HEK293 (cell line): ENCODE measurements around the gene MARCHF9.
A peak's percentile ranks its signal among the peaks of the same experiment; 100 is the strongest.

ENCODE experiments used
- BCL11B ChIP-seq: fragments of 450-650 bp; formaldehyde crosslinking; IDR thresholded peaks from 2 replicates; pipeline ENCODE4 v1.5.1; 2016; ENCODE audit warnings: low read depth, missing biosample characterization, missing genetic modification characterization
- FEZF1 ChIP-seq: fragments of 450-650 bp; formaldehyde crosslinking; IDR thresholded peaks from 2 replicates; pipeline ENCODE4 v1.5.1; 2016; ENCODE audit warnings: missing biosample characterization, missing genetic modification characterization
- GLIS2 ChIP-seq: fragments of 450-650 bp; formaldehyde crosslinking; IDR thresholded peaks from 2 replicates; pipeline ENCODE4 v1.5.1; 2016; ENCODE audit warnings: missing biosample characterization, missing genetic modification characterization
- KLF17 ChIP-seq: fragments of 450-650 bp; formaldehyde crosslinking; IDR thresholded peaks from 2 replicates; pipeline ENCODE4 v1.5.1; 2016; ENCODE audit warnings: missing biosample characterization, missing genetic modification characterization
- KLF7 ChIP-seq: fragments of 450-650 bp; formaldehyde crosslinking; IDR thresholded peaks from 2 replicates; pipeline ENCODE4 v1.5.1; 2016; ENCODE audit warnings: missing biosample characterization, missing genetic modification characterization, borderline replicate concordance
- REPIN1 ChIP-seq: fragments of 450-650 bp; formaldehyde crosslinking; IDR thresholded peaks from 2 replicates; pipeline ENCODE4 v1.5.1; 2017; ENCODE audit warnings: missing biosample characterization, missing genetic modification characterization, low read depth
- REST ChIP-seq: fragments of 450-650 bp; formaldehyde crosslinking; IDR thresholded peaks from 2 replicates; pipeline ENCODE4 v1.5.1; 2016; ENCODE audit warnings: missing biosample characterization, missing genetic modification characterization
- ZBTB10 ChIP-seq: fragments of 450-650 bp; formaldehyde crosslinking; IDR thresholded peaks from 2 replicates; pipeline ENCODE4 v1.5.1; 2016; ENCODE audit warnings: missing biosample characterization, missing genetic modification characterization
- ZFP69B ChIP-seq: fragments of 450-650 bp; formaldehyde crosslinking; IDR thresholded peaks from 2 replicates; pipeline ENCODE4 v1.5.1; 2016; ENCODE audit warnings: missing biosample characterization, missing genetic modification characterization
- ZNF146 ChIP-seq: fragments of 450-650 bp; formaldehyde crosslinking; IDR thresholded peaks from 2 replicates; pipeline ENCODE4 v1.5.1; 2016; ENCODE audit warnings: missing biosample characterization, missing genetic modification characterization
- ZNF157 ChIP-seq: fragments of 450-650 bp; formaldehyde crosslinking; IDR thresholded peaks from 2 replicates; pipeline ENCODE4 v1.5.1; 2016; ENCODE audit warnings: missing biosample characterization, missing genetic modification characterization
- ZNF214 ChIP-seq: fragments of 450-650 bp; formaldehyde crosslinking; IDR thresholded peaks from 2 replicates; pipeline ENCODE4 v1.5.1; 2017; ENCODE audit warnings: missing biosample characterization, mild to moderate bottlenecking, missing genetic modification characterization, borderline replicate concordance
- ZNF223 ChIP-seq: fragments of 450-650 bp; formaldehyde crosslinking; IDR thresholded peaks from 2 replicates; pipeline ENCODE4 v1.5.1; 2016; ENCODE audit warnings: missing biosample characterization, missing genetic modification characterization
- ZNF26 ChIP-seq: fragments of 450-650 bp; formaldehyde crosslinking; IDR thresholded peaks from 2 replicates; pipeline ENCODE4 v1.5.1; 2016; ENCODE audit warnings: missing biosample characterization, missing genetic modification characterization
- ZNF274 ChIP-seq, 2 experiments: fragments of 200-500 bp in 1 of 2; fragments of 450-650 bp in 1 of 2; sonication (Bioruptor generic) in 1 of 2; formaldehyde crosslinking in 1 of 2; IDR thresholded peaks; 2 replicates each; pipeline versions ENCODE4 v1.5.1 to v1.6.1; 2014 to 2016; ENCODE audit warnings: borderline replicate concordance in 1 of 2, inconsistent platforms in 1 of 2, low read length in 1 of 2, missing biosample characterization in 1 of 2, missing genetic modification characterization in 1 of 2
- ZNF280C ChIP-seq: fragments of 450-650 bp; formaldehyde crosslinking; IDR thresholded peaks from 2 replicates; pipeline ENCODE4 v1.5.1; 2016; ENCODE audit warnings: missing biosample characterization, missing genetic modification characterization
- ZNF341 ChIP-seq: fragments of 450-650 bp; formaldehyde crosslinking; IDR thresholded peaks from 2 replicates; pipeline ENCODE4; 2016; ENCODE audit warnings: low read depth, missing biosample characterization, missing genetic modification characterization
- ZNF362 ChIP-seq: fragments of 450-650 bp; formaldehyde crosslinking; IDR thresholded peaks from 2 replicates; pipeline ENCODE4 v1.5.1; 2016; ENCODE audit warnings: missing biosample characterization, missing genetic modification characterization
- ZNF514 ChIP-seq: fragments of 450-650 bp; formaldehyde crosslinking; IDR thresholded peaks from 2 replicates; pipeline ENCODE4 v1.5.1; 2016; ENCODE audit warnings: missing biosample characterization, missing genetic modification characterization
- ZNF521 ChIP-seq: fragments of 450-650 bp; formaldehyde crosslinking; IDR thresholded peaks from 2 replicates; pipeline ENCODE4 v1.5.1; 2017; ENCODE audit warnings: missing biosample characterization, mild to moderate bottlenecking, missing genetic modification characterization
- ZNF555 ChIP-seq: fragments of 450-650 bp; formaldehyde crosslinking; conservative IDR thresholded peaks from 2 replicates; pipeline ENCODE4 v1.5.1; 2017; ENCODE audit warnings: missing biosample characterization, mild to moderate bottlenecking, missing genetic modification characterization, inconsistent platforms
- ZNF747 ChIP-seq: fragments of 450-650 bp; formaldehyde crosslinking; IDR thresholded peaks from 2 replicates; pipeline ENCODE4 v1.5.1; 2016; ENCODE audit warnings: missing biosample characterization, missing genetic modification characterization
- ZSCAN18 ChIP-seq: fragments of 450-650 bp; formaldehyde crosslinking; IDR thresholded peaks from 2 replicates; pipeline ENCODE4 v1.5.1; 2016; ENCODE audit warnings: missing biosample characterization, missing genetic modification characterization
- ZSCAN30 ChIP-seq: fragments of 450-650 bp; IDR thresholded peaks from 2 replicates; pipeline ENCODE4 v1.5.1; 2018; ENCODE audit warnings: missing biosample characterization, mild to moderate bottlenecking, missing genetic modification characterization, moderate library complexity
- ZXDB ChIP-seq: fragments of 450-650 bp; formaldehyde crosslinking; IDR thresholded peaks from 2 replicates; pipeline ENCODE4 v1.5.1; 2016; ENCODE audit warnings: missing biosample characterization, missing genetic modification characterization

The MARCHF9 gene

GRCh38 chr12:57726151-57726883, 28.6 kb upstream of the MARCHF9 start (continued):
- TF ChIP-seq ZNF521 (tag by site-specific recombination) = no peak
- no peak for TF ChIP-seq BCL11B
- TF ChIP-seq ZNF280C = no peak
- TF ChIP-seq ZBTB10 (tag by site-specific recombination) = peak; percentile 99
- peak; percentile 96; the same call in 1 of the 2 replicates for TF ChIP-seq KLF7
- peak; percentile 84 for TF ChIP-seq ZXDB
- no peak for TF ChIP-seq ZNF747 (tag by site-specific recombination)
- 0 out of 2 replicates have a peak, but pooled peaks have one; percentile 86 for TF ChIP-seq REPIN1 (tag by site-specific recombination)
- TF ChIP-seq ZNF146 (tag by site-specific recombination) = no peak
- 0 out of 2 replicates have a peak, but pooled peaks have one; percentile 35 for TF ChIP-seq ZFP69B (tag by site-specific recombination)
- peak; percentile 82 for TF ChIP-seq REST (tag by site-specific recombination)
- TF ChIP-seq KLF17 = peak; percentile 93
- no peak for TF ChIP-seq ZNF157 (tag by site-specific recombination)
- peak; percentile 52; the same call in 1 of the 2 replicates for TF ChIP-seq ZSCAN30 (tag by site-specific recombination)
- TF ChIP-seq FEZF1 (tag by site-specific recombination) = no peak
- TF ChIP-seq ZNF555 (tag by site-specific recombination) = no peak
- TF ChIP-seq GLIS2 = peak; percentile 100
- TF ChIP-seq ZNF214 (tag by site-specific recombination) = no peak
- TF ChIP-seq ZNF223 = no peak
- TF ChIP-seq ZNF362 (tag by site-specific recombination) = no peak
- peak; percentile 72; the same call in 1 of the 2 replicates for TF ChIP-seq ZSCAN18
- TF ChIP-seq ZNF341 (tag by site-specific recombination) = no peak; the same call in 1 of the 2 replicates
- TF ChIP-seq ZNF26 (tag by site-specific recombination) = no peak
- TF ChIP-seq ZNF274 (IDR thresholded peaks at IDR 0.05; ENCODE audit: low read length) = no peak
- TF ChIP-seq ZNF274 (tag by site-specific recombination; IDR thresholded peaks at IDR 0.05; ENCODE audit: borderline replicate concordance) = no peak
- TF ChIP-seq ZNF514 (tag by site-specific recombination) = no peak
